Measurements from ENCODE around the gene OR5A2.
"Not testable (repeated sequence)": the region's sequence is repeated elsewhere in the genome, so short reads cannot be mapped to it uniquely, and the experiment has no call there.

The OR5A2 gene

GRCh38 chr11:59380263-59381059 is 45.8 kb downstream of the OR5A2 start:
- DNase-seq: no peak

GRCh38 chr11:59372324-59372723 is 53.9 kb downstream of the OR5A2 start:
- DNase-seq: not testable (repeated sequence)

- DNase-seq: no peak
Observed at GRCh38 chr11:59368238-59369022, 57.8 kb downstream of the OR5A2 start.
